Head of caudate nucleus (tissue), 42 donors: ENCODE data around the gene POFUT2.
A peak's percentile ranks its signal among the peaks of the same experiment; 100 is the strongest.

Experiments used
- DNase-seq, 42 donors: peaks; one replicate each; pipeline versions ENCODE4 v3.0.0 to v3.0.0-alpha.2; 2020 to 2021; ENCODE audit warnings: mixed read lengths in 7 of 42
- intact Hi-C: fragments of 100-400 bp; cut with DNase I; formaldehyde crosslinking; loops from one replicate; pipeline ENCODE4 v1.15.0; 2022

Gene POFUT2

DNA sequence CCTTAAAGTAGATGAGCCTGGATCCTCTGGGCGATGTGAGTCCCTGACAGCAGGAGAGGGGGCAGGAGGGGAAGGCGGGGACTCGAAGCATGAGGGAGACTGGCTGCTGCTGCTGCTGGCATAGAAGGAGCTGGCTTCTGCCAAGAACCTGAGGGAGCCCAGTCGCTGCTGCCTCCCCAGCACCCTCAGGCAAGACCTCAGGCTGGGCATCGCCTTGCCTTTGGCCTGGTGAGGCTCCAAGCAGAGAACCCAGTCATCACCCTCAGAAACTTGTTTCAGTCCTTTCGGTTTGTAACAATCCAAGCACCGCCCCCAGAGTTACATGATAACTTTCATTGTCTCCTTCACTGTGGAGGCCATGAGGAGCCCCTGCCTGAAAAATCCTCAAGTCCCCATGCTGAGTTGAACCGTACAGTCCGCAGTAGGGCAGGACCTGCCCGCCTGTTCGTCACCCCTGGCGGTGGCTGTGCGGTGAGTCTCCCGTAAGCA lies 38.8 kb downstream of the POFUT2 start:
- peak in 19 of 42 donors; percentile 13 to 63 (median 35) for DNase-seq
- intact Hi-C loops, result no loop called here

DNA sequence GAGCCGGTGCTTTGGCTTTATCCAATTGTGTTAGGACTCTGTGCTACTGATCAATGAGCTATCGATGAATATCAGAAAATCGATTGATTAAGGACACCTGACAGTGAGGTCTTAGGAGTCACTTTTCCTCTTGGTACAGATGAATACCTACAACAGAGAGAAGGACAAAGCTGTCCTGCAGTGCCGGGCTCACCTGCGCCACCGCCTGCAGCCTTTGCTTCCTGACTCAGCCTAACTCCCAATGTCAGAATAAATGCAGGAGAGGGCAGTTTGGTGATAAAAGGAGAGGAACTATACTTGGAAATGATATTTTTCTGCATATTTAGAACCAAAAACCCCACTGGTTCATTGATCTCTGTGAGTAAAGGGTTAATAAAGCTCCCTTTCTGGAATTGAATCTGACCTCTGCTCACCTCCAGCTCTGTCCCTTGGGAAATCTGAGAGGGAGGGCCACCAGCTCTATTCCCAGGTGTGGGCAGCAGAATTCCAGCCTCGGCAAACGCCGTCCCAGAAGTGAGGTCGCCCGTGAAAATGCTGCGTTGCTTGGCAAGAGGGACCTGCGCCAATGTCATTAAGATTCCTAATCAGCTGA lies 39.3 kb downstream of the POFUT2 start:
- intact Hi-C loops, result no loop called here
- DNase-seq, result peak in 1 of 42 donors; percentile 18

- intact Hi-C loops, result no loop called here
- DNase-seq, result peak in 1 of 42 donors; percentile 22
These were observed 41.0 kb downstream of the POFUT2 start for GRCh38 chr21:45246386-45247320.

- no peak for DNase-seq
- intact Hi-C loops, result no loop called here
These were observed 42.8 kb downstream of the POFUT2 start for GRCh38 chr21:45244799-45245340.

DNA sequence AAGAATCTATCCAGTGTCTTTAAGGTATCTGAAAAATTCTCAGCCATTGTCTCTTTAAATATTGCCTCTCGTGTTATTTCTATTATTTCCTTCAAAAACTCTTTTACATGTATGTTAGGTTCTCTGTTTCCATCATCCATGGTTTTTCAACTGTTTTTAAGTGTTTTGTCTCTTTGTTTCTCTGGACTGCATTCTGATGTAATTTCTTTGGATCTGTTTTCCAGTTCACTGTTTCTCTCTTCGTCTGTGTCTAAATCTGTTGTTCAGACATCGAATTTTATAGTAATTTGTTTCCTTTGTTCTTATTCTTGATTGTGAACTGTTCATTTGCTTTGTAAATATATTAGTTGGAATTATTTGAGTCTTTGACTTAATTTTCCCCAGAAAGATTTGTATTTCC lies 44.1 kb downstream of the POFUT2 start:
- intact Hi-C loops, result no loop called here
- DNase-seq, result no peak

DNA sequence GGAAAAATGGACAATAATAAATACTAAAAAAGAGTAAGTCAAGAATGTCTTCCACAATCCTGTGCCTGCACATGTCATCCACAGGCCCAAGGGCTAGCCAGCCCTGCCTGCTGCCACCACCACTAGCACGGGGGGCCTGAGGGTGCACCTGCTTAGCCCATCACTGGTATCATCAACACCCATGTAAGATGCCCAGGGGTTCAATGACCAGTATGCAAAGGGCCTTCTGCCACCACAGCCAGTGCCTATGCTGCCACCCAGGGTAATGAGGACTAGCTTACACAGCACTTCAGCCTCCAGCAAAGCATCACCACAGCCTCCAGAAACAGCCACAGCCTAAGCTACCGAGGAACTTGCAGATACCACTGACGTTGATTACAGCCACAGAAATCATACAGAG lies 46.3 kb downstream of the POFUT2 start:
- intact Hi-C loops, result no loop called here
- no peak for DNase-seq

- intact Hi-C loops, result no loop called here
- no peak for DNase-seq
These were observed 50.3 kb downstream of the POFUT2 start for GRCh38 chr21:45237401-45237800.

- peak in 1 of 42 donors; percentile 31 for DNase-seq
- intact Hi-C loops, result no loop called here
These were observed 51.2 kb downstream of the POFUT2 start for GRCh38 chr21:45236481-45236880.

DNA sequence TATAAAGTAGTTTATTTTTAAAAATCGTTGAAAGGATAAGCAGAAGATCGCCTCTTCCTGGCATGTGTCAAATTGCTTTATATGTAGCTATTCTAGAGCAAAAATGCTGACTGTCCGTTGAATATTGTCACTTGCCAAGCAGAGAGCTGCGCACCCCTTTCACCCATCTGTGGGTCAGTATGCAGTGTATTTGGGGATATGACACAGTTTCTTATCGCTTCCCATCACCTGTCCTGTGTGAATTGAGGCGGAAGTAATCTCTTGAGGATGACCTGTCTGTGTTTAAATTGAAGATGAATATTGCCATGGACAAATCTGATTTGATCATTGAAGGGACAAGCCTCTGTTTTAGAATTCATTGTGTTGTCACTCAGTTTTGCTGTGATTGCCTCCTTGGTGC lies 52.2 kb downstream of the POFUT2 start:
- DNase-seq, result no peak
- intact Hi-C loops, result no loop called here

GRCh38 chr21:45234965-45235364 lies 52.7 kb downstream of the POFUT2 start:
- DNase-seq, result no peak
- intact Hi-C loops, result no loop called here

DNA sequence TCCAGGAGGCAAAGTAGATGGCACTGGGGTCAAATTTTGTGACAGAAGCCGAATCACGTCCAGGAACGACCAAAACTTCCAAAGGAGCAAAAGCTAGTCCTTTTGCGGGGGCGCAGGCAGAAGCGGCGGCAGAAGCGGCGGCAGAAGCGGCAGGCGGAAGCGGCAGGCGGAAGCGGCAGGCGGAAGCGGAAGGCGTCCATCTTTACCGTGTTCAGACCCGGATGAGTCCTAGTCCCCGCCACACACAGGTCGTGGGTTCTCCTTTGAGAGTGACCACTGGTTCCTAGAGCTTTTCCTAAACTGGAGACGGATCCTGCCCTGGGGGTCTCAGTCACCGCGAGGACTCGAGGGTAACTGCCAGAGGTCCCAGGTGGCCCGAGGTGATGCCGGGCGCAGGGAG lies 53.6 kb downstream of the POFUT2 start:
- no peak for DNase-seq
- intact Hi-C loops, result no loop called here

- DNase-seq, result no peak
These were observed 56.0 kb downstream of the POFUT2 start for GRCh38 chr21:45231705-45232104.

GRCh38 chr21:45228656-45229240 lies 58.9 kb downstream of the POFUT2 start:
- intact Hi-C loops, result no loop called here
- DNase-seq, result no peak

More at GRCh38 chr21:45231705-45232104, 56.0 kb downstream of the POFUT2 start:
- intact Hi-C loops, result no loop called here

DNA sequence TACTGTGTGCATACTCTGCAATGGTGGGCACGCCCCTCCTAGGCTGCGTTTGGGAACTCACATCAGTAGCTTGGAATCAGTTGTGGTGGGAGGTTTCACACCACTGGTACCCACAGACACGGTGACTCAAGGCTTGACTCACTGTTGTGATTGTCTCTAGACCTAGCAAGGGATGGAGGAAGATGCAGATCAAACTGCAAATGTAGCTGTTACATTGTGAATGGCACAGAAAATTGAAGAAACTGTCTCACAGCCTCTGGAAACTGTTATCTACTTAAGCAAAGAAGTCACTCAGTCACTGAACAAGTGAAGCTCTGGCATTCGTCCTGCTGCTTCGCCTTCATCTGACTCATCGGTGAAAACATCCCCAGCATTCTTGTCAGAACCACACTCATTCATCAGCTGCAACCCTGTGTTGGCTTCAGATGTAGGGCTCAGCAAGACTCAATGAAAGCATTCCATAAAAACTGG lies 59.5 kb downstream of the POFUT2 start:
- DNase-seq, result peak in 34 of 42 donors; percentile 24 to 89 (median 59)
- intact Hi-C loops, result no loop called here

- intact Hi-C loops, result no loop called here
- DNase-seq, result no peak
These were observed 60.0 kb downstream of the POFUT2 start for GRCh38 chr21:45227735-45228134.

- DNase-seq, result no peak
- intact Hi-C loops, result no loop called here
These were observed 61.0 kb downstream of the POFUT2 start for GRCh38 chr21:45226540-45227326.

DNA sequence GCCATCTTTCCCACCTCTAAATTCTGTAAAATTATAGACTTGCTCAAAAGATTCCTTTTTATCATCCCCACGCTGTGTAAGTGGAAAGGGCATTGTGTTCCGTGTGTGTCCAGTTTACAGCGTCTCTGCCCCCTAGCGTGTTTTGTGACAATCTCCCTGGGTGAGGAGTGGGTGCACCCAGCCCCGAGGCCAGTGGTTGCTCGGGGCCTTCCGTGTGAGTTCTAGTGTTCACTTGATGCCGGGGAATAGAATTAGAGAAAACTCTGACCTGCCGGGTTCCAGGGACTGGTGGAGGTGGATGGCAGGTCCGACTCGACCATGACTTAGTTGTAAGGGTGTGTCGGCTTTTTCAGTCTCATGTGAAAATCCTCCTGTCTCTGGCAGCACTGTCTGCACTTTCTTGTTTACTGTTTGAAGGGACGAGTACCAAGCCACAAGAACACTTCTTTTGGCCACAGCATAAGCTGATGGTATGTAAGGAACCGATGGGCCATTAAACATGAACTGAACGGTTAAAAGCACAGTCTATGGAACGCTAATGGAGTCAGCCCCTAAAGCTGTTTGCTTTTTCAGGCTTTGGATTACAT lies 61.9 kb downstream of the POFUT2 start:
- no peak for DNase-seq
- intact Hi-C loops, result no loop called here

DNA sequence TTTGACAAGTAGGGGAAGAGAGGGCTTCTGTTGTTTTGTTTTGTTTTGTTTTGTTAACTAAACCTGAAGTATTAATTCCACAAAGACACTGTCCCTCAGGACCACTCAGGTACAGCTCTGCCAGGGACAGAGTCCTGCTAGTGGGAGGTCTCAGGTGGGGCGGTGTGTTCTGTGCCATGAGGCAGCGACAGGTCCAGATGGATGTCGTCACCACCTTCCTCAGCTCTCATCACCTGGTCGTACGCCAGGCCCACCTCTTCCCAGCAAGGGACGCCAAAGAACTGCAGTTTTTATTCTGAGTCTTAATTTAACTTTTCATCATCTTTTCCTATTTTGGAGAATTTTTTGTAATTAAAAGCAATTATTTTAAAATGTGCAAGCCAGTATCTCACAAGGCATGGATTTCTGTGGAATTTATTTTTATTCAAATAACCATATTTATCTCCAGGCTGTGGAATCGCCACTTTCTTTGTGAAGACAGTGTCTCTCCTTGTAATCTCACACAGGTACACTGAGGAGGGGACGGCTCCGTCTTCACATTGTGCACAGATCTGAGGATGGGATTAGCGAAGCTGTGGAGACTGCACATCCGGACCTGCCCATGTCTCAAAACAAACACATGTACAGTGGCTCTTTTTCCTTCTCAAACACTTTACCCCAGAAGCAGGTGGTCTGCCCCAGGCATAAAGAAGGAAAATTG lies 62.5 kb downstream of the POFUT2 start:
- intact Hi-C loops, result no loop called here
- DNase-seq, result no peak
